Ovary (tissue), 9 donors: ENCODE data around the gene CDCA4. TPM values are rescaled to one million over a fixed set of nuclear protein-coding genes. Genes with fewer than 3 reads are reported as not detected.
"Not testable (repeated sequence)": the region's sequence is repeated elsewhere in the genome, so short reads cannot be mapped to it uniquely, and the experiment has no call there.

ENCODE experiments used
- DNase-seq, 5 donors: peaks; one replicate each; pipeline ENCODE4 v3.0.0-alpha.2; 2019 to 2020
- H3K27ac ChIP-seq, 2 donors: fragments of 200-600 bp; one replicate each; pipeline versions ENCODE4 v1.5.1 to v1.8.0; 2019 to 2022
- H3K27me3 ChIP-seq: fragments of 200-600 bp; one replicate; pipeline ENCODE4 v1.8.0; 2022
- H3K36me3 ChIP-seq: fragments of 200-600 bp; sonication (generic); one replicate; pipeline ENCODE4 v1.5.1; 2019
- H3K4me1 ChIP-seq: one replicate; pipeline ENCODE4 v1.8.1; 2013; ENCODE audit warnings: mild to moderate bottlenecking, moderate library complexity; ENCODE audit not compliant: insufficient read depth
- H3K4me3 ChIP-seq: fragments of 200-600 bp; sonication (generic); one replicate; pipeline ENCODE4 v1.5.1; 2017
- H3K9me3 ChIP-seq, 2 donors: fragments of 200-600 bp in 1 of 2; sonication (generic) in 1 of 2; one replicate each; pipeline versions ENCODE4 v1.5.1 to v1.8.1; 2013 to 2019; ENCODE audit warnings: mild to moderate bottlenecking in 1 of 2, moderate library complexity in 1 of 2
- EP300 ChIP-seq: sonication (generic); formaldehyde crosslinking; IDR thresholded peaks from one replicate; pipeline ENCODE4 v1.6.1; 2017; ENCODE audit warnings: antibody characterized with exemption
- POLR2A ChIP-seq: fragments of 450-650 bp; IDR thresholded peaks from one replicate; pipeline ENCODE4 v1.6.1; 2017; ENCODE audit warnings: antibody characterized with exemption, mild to moderate bottlenecking, moderate library complexity
- WGBS, 3 donors: extraction: QIAGEN DNeasy Blood & Tissue Kit in 1 of 3; methylation state at CpG; one replicate each; pipeline versions ENCODE4 v1.1.5 to v1.1.7; 2013 to 2017; 5-methylcytosine and 5-hydroxymethylcytosine counted together
- intact Hi-C, 4 donors: fragments of 100-400 bp; cut with DNase I; formaldehyde crosslinking; loops; one replicate each; pipeline versions ENCODE4 v1.11.0 to v1.15.1; 2022 to 2023
- polyA plus RNA-seq, 2 donors: library from polyadenylated mRNA; stranded (reverse); fragments of 200-250 nt in 1 of 2; fragments of 350-450 nt in 1 of 2; fragmentation: Illumina TruSeq in 1 of 2; extraction: RNeasy Lipid Tissue Mini Kit (QIAGEN cat#74804) in 1 of 2; gene quantifications; one replicate each; pipeline ENCODE4 v1.2.3, GENCODE V29; 2013 to 2014
- total RNA-seq, 7 donors: library from RNA; depleted of rRNA in 2 of 7; stranded (reverse); fragments of >200 nt in 2 of 7; fragmentation: NEBNext Ultra II Directional in 3 of 7; extraction: Animal tissue kit (Norgen Biotek cat#: 25700) in 3 of 7; gene quantifications; one replicate each; pipeline versions ENCODE4 v1.1.0 to v1.2.4, GENCODE V29; 2016 to 2023
- TF ChIP-seq, protein P1 (sequence below), 3 donors: fragments of 450-650 bp in 2 of 3; fragments of 200-600 bp in 1 of 3; IDR thresholded peaks; one replicate each; pipeline versions ENCODE4 v1.5.1 to v1.8.0; 2016 to 2022; ENCODE audit warnings: antibody characterized with exemption in 3 of 3, mild to moderate bottlenecking in 1 of 3
- donor health status: DM: no; HTN: no; CAD: no; lungs with moderate emphysema.
- donor health status: DM: no; HTN: no; CAD: no.
- donor health status: Bipolar disorder and iron deficiency.
- donor health status: DM: yes; HTN: yes; CAD: no.
- donor health status: DM: no; HTN: no; CAD: no.
- donor health status: DM: yes; HTN: yes; CAD: no.

Gene CDCA4
- total and polyA plus RNA-seq, 9 donors = 2.9 to 9.4 (median 7.4) TPM

DNA sequence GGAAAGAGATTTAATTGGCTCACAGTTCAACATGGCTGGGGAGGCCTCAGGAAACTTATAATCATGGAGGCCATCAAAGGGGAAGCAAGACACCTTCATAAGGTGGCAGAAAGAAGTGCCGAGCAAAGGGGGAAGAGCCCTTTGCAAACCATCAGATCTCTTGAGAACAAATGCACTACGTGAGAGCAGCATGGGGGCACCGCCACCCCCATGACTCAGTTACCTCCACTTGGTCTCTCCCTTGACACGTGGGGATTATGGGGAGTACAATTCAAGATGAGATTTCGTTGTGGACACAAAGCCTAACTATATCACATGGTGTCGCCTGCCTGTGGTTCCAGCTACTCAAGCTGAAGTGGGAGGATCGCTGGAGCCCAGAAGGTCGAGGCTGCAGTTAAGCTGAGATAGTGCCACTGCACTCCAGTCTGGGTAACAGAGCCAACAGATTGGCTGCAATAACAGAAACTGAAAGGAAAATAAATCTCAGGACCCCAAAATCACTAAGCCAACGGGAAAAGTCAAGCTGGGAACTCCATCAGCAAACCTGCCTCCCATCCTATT is 10.0 kb upstream of the CDCA4 start:
- DNase-seq = no peak
- H3K4me1 ChIP-seq = no peaks in the 10 kb centered on the region
- intact Hi-C loops = no loop called here
- no peak overlapping the region for H3K27ac ChIP-seq
- H3K36me3 ChIP-seq = no peaks in the 10 kb centered on the region
- H3K27me3 ChIP-seq = no peaks in the 10 kb centered on the region
- no peaks in the 10 kb centered on the region for H3K9me3 ChIP-seq
- H3K4me3 ChIP-seq = no peak overlapping the region
- WGBS, 3 donors = 55 to 62% (median 60%) methylated on average over 9 of the region's 9 CpGs
- TF ChIP-seq POLR2A (no peak), EP300 (no peak)
- TF ChIP-seq, protein P1, sequence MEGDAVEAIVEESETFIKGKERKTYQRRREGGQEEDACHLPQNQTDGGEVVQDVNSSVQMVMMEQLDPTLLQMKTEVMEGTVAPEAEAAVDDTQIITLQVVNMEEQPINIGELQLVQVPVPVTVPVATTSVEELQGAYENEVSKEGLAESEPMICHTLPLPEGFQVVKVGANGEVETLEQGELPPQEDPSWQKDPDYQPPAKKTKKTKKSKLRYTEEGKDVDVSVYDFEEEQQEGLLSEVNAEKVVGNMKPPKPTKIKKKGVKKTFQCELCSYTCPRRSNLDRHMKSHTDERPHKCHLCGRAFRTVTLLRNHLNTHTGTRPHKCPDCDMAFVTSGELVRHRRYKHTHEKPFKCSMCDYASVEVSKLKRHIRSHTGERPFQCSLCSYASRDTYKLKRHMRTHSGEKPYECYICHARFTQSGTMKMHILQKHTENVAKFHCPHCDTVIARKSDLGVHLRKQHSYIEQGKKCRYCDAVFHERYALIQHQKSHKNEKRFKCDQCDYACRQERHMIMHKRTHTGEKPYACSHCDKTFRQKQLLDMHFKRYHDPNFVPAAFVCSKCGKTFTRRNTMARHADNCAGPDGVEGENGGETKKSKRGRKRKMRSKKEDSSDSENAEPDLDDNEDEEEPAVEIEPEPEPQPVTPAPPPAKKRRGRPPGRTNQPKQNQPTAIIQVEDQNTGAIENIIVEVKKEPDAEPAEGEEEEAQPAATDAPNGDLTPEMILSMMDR (IDR thresholded peaks at IDR 0.05) = no peak

DNA sequence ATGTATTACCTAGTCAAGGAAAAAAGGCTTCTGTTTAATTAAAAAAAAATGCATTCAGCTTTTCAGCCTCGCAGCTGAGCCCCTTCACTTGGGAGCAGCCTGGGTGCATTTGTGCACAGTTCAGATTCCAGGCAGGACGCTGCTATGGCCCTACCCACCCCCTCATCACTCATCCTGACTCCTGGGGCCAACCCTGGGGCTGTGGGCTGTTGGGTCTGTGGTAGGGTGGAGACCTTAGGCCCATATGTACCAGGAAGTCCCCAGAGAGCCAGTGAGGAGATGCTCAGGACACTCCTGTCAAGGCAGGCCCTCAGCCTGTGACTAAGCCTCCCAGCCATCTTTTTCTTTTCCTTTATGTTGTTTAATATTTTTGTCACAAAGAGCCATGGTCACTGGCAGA is 9.3 kb upstream of the CDCA4 start:
- Histone ChIP-seq H3K4me3 (no peak overlapping the region), H3K36me3 (no peaks in the 10 kb centered on the region), H3K27me3 (no peaks in the 10 kb centered on the region), H3K9me3 (no peaks in the 10 kb centered on the region), H3K4me1 (no peaks in the 10 kb centered on the region), H3K27ac (no peak overlapping the region)
- WGBS, 3 donors = 58 to 61% (median 59%) methylated on average over 2 of the region's 2 CpGs
- intact Hi-C loops = no loop called here
- TF ChIP-seq POLR2A (no peak), EP300 (no peak)
- no peak for DNase-seq

DNA sequence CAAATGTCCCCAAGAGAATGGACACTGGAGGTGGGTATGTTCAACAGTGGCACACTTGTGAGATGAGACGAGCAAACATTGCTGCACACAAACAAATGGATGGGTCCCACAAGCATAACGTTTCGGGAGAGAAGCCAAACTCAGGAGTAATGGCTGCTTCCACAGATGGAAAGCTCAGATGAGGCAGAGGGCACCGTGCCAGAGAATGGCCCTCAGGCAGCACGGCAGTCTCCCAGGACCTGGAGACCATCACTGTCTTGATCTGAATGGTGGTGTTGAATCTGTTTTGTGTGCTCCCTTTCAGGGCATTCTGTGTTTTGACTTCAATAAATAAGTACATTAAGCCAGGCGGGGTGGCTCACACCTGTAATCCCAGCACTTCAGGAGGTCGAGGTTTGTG is 8.5 kb upstream of the CDCA4 start:
- no peak overlapping the region for H3K27ac ChIP-seq
- no peaks in the 10 kb centered on the region for H3K4me1 ChIP-seq
- WGBS, 3 donors = 70 to 73% (median 72%) methylated on average over 7 of the region's 7 CpGs
- no peaks in the 10 kb centered on the region for H3K9me3 ChIP-seq
- no peaks in the 10 kb centered on the region for H3K27me3 ChIP-seq
- no peak overlapping the region for H3K4me3 ChIP-seq
- DNase-seq = no peak
- intact Hi-C loops = no loop called here
- H3K36me3 ChIP-seq = no peaks in the 10 kb centered on the region
- TF ChIP-seq, protein P1 (IDR thresholded peaks at IDR 0.05) = no peak
- no peak for TF ChIP-seq EP300
- TF ChIP-seq POLR2A = no peak

DNA sequence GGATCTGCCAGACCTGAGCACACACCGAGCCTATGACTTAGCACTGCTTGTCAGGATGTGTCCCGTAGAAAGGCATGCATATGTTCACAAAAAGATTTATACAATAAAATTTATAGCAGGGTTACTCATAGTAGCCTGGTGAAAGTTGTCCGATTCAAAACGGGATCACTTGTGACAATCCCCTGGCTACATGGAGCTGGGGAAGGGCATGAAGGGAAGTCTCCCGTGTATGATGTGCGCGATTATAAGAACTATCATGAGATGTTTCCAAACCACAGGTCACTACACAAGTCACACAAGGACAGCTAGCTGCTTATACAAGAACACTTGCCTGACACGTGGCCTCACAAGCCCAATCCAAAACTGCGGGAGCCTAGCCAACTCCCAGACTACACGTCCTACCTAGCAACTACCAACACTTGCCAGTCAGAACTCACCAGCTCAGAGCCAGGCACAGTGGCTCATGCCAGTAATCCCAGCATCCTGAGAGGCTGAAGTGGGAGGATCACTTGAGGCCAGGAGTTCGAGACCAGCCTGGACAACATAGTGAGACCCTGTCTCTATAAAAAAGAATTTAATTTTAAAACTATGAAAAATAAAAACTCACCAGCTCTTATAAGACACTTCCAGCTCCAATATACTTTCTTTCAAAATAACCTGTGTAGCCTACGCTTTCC is 7.5 kb upstream of the CDCA4 start:
- H3K27me3 ChIP-seq = no peaks in the 10 kb centered on the region
- no peak for DNase-seq
- no peaks in the 10 kb centered on the region for H3K9me3 ChIP-seq
- H3K27ac ChIP-seq = no peak overlapping the region
- H3K4me3 ChIP-seq = no peak overlapping the region
- intact Hi-C loops = no loop called here
- no peaks in the 10 kb centered on the region for H3K4me1 ChIP-seq
- TF ChIP-seq, protein P1 (IDR thresholded peaks at IDR 0.05) = no peak
- TF ChIP-seq EP300 (no peak), POLR2A (no peak)
- WGBS, 3 donors = 70 to 79% (median 70%) methylated on average over 12 of the region's 12 CpGs
- H3K36me3 ChIP-seq = no peaks in the 10 kb centered on the region

DNA sequence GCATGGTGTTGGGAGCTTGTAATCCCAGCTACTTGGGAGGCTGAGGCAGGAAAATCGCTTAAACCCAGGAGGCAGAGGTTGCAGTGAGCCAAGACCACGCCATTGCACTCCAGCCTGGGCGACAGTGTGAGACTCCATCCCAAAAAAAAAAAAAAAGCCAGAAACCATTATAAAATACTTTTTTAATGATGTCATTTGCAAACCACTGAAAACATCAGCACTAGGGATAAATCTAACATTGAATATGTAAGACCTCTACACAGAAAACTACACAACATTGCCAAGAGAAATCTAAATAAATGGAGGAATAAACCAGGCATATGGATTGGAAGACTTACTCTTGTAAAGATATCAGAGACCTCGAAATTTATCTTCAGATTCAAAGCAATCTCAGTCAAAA is 6.8 kb upstream of the CDCA4 start:
- DNase-seq, intact Hi-C loops, H3K4me1 ChIP-seq, H3K36me3 ChIP-seq, H3K27ac ChIP-seq, H3K4me3 ChIP-seq, H3K27me3 ChIP-seq, H3K9me3 ChIP-seq: not testable (repeated sequence)
- WGBS, 3 donors = 47 to 58% (median 53%) methylated on average over 4 of the region's 4 CpGs
